Epithelial cell of proximal tubule (primary cell): ENCODE measurements around the gene PHTF2. TPM values are rescaled to one million over a fixed set of nuclear protein-coding genes. Genes with fewer than 3 reads are reported as not detected.
"Not testable (repeated sequence)": the region's sequence is repeated elsewhere in the genome, so short reads cannot be mapped to it uniquely, and the experiment has no call there.

ENCODE experiments used
- DNase-seq: peaks from one replicate; pipeline ENCODE4 v3.0.0-alpha.2; 2011; ENCODE audit warnings: low read depth
- H3K4me3 ChIP-seq: 2 replicates; pipeline ENCODE4 v1.5.1; 2011; ENCODE audit warnings: low read depth, mild to moderate bottlenecking, low read length
- total RNA-seq: library from RNA; depleted of rRNA; stranded (reverse); fragments of >200 nt; gene quantifications from 2 replicates; pipeline ENCODE4 v1.2.3, GENCODE V29; 2015
- TF ChIP-seq, protein P1 (sequence below): conservative IDR thresholded peaks from 2 replicates; pipeline ENCODE4 v1.5.1; 2012; ENCODE audit warnings: low read depth, mild to moderate bottlenecking, low read length

The PHTF2 gene
- total RNA-seq, 1 donor from 2014 or later, result 7.7 TPM

DNA sequence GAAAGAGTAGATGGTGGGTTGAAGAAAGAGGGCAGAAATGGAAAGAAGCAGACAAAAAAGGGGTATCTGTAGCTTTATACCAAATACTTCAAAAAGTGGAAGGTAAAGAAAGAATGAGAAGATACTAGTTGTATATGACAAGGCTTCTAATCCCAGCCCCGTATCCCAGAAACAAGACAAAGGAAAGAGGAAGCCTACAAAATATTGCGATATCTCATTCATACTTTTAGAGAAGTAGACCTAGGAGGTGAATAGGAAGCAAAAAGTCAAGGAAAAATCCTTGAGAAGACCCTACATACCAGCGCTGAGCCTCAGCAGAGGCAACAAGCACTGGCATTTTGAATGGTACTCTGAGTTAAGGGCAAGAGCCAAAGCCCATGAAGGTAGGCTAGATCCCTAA, 26.6 kb downstream of the PHTF2 start:
- TF ChIP-seq, protein P1, sequence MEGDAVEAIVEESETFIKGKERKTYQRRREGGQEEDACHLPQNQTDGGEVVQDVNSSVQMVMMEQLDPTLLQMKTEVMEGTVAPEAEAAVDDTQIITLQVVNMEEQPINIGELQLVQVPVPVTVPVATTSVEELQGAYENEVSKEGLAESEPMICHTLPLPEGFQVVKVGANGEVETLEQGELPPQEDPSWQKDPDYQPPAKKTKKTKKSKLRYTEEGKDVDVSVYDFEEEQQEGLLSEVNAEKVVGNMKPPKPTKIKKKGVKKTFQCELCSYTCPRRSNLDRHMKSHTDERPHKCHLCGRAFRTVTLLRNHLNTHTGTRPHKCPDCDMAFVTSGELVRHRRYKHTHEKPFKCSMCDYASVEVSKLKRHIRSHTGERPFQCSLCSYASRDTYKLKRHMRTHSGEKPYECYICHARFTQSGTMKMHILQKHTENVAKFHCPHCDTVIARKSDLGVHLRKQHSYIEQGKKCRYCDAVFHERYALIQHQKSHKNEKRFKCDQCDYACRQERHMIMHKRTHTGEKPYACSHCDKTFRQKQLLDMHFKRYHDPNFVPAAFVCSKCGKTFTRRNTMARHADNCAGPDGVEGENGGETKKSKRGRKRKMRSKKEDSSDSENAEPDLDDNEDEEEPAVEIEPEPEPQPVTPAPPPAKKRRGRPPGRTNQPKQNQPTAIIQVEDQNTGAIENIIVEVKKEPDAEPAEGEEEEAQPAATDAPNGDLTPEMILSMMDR, result no peak
- DNase-seq, result no peak
- H3K4me3 ChIP-seq, result no peak overlapping the region

GRCh38 chr7:77826300-77826699, 27.7 kb downstream of the PHTF2 start:
- DNase-seq, result no peak
- no peak overlapping the region for H3K4me3 ChIP-seq
- TF ChIP-seq, protein P1, result no peak

DNA sequence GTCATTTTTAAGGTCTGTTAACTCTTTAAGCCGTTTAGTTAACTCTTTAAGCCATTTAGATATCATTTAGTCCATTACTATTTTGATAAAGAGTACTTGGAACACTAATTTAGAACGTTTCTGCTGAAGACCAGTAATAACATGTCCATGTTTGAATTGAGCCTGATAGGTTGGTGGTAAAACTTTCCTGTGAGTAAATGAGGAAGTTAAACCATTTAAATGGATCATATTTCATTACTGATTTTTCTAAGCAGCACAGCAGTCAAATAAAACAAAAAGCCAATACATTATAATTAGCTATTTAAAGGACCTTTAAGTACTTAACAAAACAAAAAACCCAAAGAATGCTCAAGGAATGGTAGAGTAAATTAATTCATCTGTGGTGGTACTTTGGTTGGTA, 29.4 kb downstream of the PHTF2 start:
- TF ChIP-seq, protein P1, result no peak
- no peak for DNase-seq
- no peak overlapping the region for H3K4me3 ChIP-seq

- H3K4me3 ChIP-seq, result no peak overlapping the region
- DNase-seq, result no peak
- TF ChIP-seq, protein P1, result no peak
These were observed 32.2 kb downstream of the PHTF2 start for GRCh38 chr7:77830649-77831355.

DNA sequence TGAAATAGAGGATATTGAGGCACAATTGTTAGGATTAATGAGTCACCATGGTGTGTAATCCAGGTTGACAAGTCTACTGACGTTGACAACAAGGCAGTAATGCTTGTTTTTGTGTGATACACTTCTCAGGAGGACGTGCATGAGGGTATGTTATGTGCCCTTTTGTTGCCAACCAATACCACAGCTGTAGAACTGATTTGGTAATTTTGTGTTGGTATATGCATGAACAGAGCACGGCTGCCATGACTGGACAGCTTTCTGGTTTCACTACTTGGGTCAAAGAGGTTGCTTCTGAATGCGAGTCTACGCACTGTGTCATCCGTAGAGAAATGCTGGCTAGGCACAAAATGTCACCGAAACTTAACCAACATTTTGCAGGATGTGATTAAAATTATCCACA, 32.9 kb downstream of the PHTF2 start:
- DNase-seq, result no peak
- TF ChIP-seq, protein P1, result no peak
- no peak overlapping the region for H3K4me3 ChIP-seq

DNA sequence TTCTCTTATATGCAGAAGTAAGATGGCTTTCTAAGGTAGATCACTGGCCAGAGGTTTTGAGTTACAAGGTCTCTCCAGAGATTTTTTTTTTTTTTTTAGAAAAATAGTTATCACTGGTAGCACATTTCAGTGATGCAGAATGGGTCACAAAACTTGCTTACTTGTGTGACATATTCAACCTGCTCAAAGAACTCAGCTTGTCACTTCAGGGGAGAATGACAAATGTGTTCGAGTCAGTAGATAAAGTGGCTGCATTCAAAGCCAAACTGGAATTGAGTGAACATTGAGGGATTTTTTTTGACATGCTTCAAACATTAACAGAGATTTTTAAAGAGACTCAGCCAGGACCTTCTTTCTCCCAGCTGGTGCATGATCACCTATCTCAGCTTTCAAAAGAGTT, 33.4 kb downstream of the PHTF2 start:
- TF ChIP-seq, protein P1, result no peak
- no peak for DNase-seq
- no peak overlapping the region for H3K4me3 ChIP-seq

DNA sequence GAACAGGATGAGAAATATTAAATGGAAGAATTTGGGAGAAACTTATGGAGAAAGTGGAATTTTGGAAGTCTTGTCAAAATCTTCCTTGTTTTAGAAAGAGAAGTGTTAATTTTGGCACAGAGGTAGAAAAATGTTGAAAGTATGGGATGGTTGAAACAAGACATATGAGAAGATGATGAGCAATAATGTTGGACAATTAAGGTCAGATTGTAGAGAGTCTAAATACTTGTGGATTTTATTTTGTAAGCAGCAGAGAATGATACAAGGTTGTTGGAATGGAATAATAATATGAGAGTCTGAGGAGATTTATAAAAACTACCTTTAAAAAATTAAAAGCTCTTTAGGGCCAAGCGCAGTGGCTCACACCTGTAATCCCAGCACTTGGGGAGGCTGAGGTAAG, 34.6 kb downstream of the PHTF2 start:
- no peak overlapping the region for H3K4me3 ChIP-seq
- no peak for DNase-seq
- TF ChIP-seq, protein P1, result no peak

GRCh38 chr7:77836425-77836824, 37.9 kb downstream of the PHTF2 start:
- DNase-seq, H3K4me3 ChIP-seq: not testable (repeated sequence)
